Glutamatergic neuron (in vitro differentiated cells): Measurements from ENCODE around the gene MPL. TPM values are rescaled to one million over a fixed set of nuclear protein-coding genes. Genes with fewer than 3 reads are reported as not detected.

Experiments
- DNase-seq: peaks from one replicate; pipeline ENCODE4 v3.0.0; 2022
- H3K27ac Mint-ChIP-seq: one replicate; pipeline ENCODE4 v1.8.0; 2020; ENCODE audit warnings: mild to moderate bottlenecking, mixed read lengths, inconsistent platforms; ENCODE audit not compliant: unreplicated experiment
- H3K27me3 Mint-ChIP-seq: one replicate; pipeline ENCODE4 v1.8.0; 2020; ENCODE audit warnings: mild to moderate bottlenecking, moderate library complexity, mixed read lengths, inconsistent platforms; ENCODE audit not compliant: unreplicated experiment
- H3K36me3 Mint-ChIP-seq: one replicate; pipeline ENCODE4 v1.8.0; 2020; ENCODE audit warnings: mild to moderate bottlenecking, mixed read lengths, inconsistent platforms; ENCODE audit not compliant: unreplicated experiment
- H3K4me1 Mint-ChIP-seq: one replicate; pipeline ENCODE4 v1.8.0; 2020; ENCODE audit warnings: mild to moderate bottlenecking, low read depth, mixed read lengths, inconsistent platforms; ENCODE audit not compliant: unreplicated experiment
- H3K4me3 Mint-ChIP-seq: one replicate; pipeline ENCODE4 v1.8.0; 2020; ENCODE audit warnings: mild to moderate bottlenecking, mixed read lengths, inconsistent platforms; ENCODE audit not compliant: unreplicated experiment
- H3K9me3 Mint-ChIP-seq: one replicate; pipeline ENCODE4 v1.8.0; 2020; ENCODE audit warnings: mild to moderate bottlenecking, moderate library complexity, mixed read lengths, inconsistent platforms; ENCODE audit not compliant: unreplicated experiment
- total RNA-seq: library from RNA; stranded (reverse); fragmentation: NEBNext Ultra II Directional; extraction: Animal tissue kit (Norgen Biotek cat#: 25700); gene quantifications from one replicate; pipeline ENCODE4 v1.2.1, GENCODE V29; 2021; ENCODE audit not compliant: unreplicated experiment
- TF ChIP-seq, protein P1 (sequence below): fragments of 200-600 bp; sonication (generic); IDR thresholded peaks from one replicate; pipeline ENCODE4 v1.5.0; 2021; ENCODE audit not compliant: partially characterized antibody, unreplicated experiment

MPL gene
- total RNA-seq, 1 donor from 2014 or later: not detected

DNA sequence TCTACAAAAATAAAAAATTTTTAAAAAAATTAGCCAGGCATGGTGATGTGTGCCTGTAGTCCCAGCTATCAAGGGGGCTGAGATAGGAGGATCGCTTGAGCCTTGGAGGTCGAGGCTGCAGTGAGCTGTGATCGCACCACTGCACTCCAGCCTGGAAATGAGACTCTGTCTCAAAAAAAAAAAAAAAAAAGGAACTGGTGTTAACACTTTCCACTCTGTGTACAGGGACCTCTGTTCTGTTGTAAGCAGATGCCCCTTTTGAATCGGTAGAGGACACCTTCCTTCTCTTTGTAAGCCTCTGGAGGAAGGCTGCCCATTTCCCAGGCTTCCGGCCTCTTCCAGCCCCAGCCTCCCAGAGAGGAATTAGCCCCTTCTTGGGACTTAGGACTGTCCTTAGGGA lies 44.9 kb upstream of the MPL start:
- Mint-ChIP-seq H3K9me3 (peaks cover 3% of the 10 kb centered on the region), H3K36me3 (no peaks in the 10 kb centered on the region), H3K27ac (peak overlapping the region; percentile 88), H3K4me1 (peaks cover 16% of the 10 kb centered on the region), H3K27me3 (peaks cover 7% of the 10 kb centered on the region), H3K4me3 (no peak overlapping the region)
- TF ChIP-seq, protein P1, sequence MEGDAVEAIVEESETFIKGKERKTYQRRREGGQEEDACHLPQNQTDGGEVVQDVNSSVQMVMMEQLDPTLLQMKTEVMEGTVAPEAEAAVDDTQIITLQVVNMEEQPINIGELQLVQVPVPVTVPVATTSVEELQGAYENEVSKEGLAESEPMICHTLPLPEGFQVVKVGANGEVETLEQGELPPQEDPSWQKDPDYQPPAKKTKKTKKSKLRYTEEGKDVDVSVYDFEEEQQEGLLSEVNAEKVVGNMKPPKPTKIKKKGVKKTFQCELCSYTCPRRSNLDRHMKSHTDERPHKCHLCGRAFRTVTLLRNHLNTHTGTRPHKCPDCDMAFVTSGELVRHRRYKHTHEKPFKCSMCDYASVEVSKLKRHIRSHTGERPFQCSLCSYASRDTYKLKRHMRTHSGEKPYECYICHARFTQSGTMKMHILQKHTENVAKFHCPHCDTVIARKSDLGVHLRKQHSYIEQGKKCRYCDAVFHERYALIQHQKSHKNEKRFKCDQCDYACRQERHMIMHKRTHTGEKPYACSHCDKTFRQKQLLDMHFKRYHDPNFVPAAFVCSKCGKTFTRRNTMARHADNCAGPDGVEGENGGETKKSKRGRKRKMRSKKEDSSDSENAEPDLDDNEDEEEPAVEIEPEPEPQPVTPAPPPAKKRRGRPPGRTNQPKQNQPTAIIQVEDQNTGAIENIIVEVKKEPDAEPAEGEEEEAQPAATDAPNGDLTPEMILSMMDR: no peak
- DNase-seq: no peak

GRCh38 chr1:43293176-43293575 lies 44.4 kb upstream of the MPL start:
- Mint-ChIP-seq H3K36me3 (no peaks in the 10 kb centered on the region), H3K9me3 (peaks cover 3% of the 10 kb centered on the region), H3K4me3 (peak overlapping the region; percentile 59), H3K4me1 (peaks cover 18% of the 10 kb centered on the region), H3K27me3 (peaks cover 7% of the 10 kb centered on the region), H3K27ac (peak overlapping the region; percentile 88)
- TF ChIP-seq, protein P1: no peak
- DNase-seq: no peak

- Mint-ChIP-seq H3K27me3 (peaks cover 7% of the 10 kb centered on the region), H3K4me1 (peaks cover 18% of the 10 kb centered on the region), H3K4me3 (no peak overlapping the region), H3K36me3 (no peaks in the 10 kb centered on the region), H3K27ac (no peak overlapping the region), H3K9me3 (peaks cover 3% of the 10 kb centered on the region)
- DNase-seq: no peak
- TF ChIP-seq, protein P1: no peak
These were observed 43.5 kb upstream of the MPL start for GRCh38 chr1:43293896-43294760.

DNA sequence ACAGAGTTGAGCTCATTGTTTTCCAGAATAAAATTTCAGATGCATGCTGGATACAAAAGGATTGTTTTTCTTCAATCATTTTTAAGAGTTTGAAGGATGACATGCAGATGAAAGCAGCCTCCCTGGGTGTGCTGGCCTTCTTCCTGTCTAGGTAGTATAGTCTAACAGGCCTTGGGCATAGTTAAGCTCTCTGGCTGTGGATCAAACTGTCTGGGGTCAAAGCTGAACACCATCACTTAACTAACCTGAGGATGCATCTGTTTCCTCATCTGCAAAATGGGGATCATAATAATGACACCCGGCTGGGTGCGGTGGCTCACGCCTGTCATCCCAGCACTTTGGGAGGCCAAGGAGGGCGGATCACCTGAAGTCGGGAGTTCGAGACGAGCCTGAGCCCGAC lies 42.9 kb upstream of the MPL start:
- Mint-ChIP-seq H3K27me3 (peaks cover 7% of the 10 kb centered on the region), H3K36me3 (no peaks in the 10 kb centered on the region), H3K4me3 (no peak overlapping the region), H3K27ac (no peak overlapping the region), H3K9me3 (peaks cover 3% of the 10 kb centered on the region), H3K4me1 (peaks cover 18% of the 10 kb centered on the region)
- no peak for DNase-seq
- TF ChIP-seq, protein P1: no peak

GRCh38 chr1:43296207-43296606 lies 41.4 kb upstream of the MPL start:
- no peaks in the 10 kb centered on the region for H3K36me3 Mint-ChIP-seq
- H3K27ac Mint-ChIP-seq: no peak overlapping the region
- H3K9me3 Mint-ChIP-seq: peaks cover 4% of the 10 kb centered on the region
- H3K4me3 Mint-ChIP-seq: no peak overlapping the region
- peaks cover 8% of the 10 kb centered on the region for H3K27me3 Mint-ChIP-seq
- TF ChIP-seq, protein P1: no peak
- H3K4me1 Mint-ChIP-seq: peaks cover 18% of the 10 kb centered on the region
- DNase-seq: no peak
